Measurements from ENCODE around the gene COX19.
"Not testable (repeated sequence)": the region's sequence is repeated elsewhere in the genome, so short reads cannot be mapped to it uniquely, and the experiment has no call there.

Gene COX19

DNA sequence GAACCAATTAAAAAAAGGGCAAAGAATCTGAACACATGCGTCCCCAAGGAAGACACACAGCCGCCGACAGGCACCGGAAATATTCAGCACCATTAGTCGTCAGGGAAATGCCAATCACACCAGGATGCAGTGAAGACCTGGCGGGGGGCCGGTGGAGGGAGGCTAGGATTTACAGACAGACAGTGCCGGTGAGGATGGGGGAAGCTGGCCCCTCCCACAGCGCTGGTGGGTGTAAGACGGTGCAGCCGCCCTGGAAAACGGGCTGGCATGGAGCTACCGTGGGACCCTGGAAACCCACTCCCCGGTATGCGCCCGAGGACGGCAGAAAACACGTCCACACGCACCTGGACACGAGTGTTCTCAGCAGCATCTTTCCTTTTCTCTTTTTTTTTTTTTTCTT lies 16.1 kb downstream of the COX19 start:
- DNase-seq, result no peak

DNA sequence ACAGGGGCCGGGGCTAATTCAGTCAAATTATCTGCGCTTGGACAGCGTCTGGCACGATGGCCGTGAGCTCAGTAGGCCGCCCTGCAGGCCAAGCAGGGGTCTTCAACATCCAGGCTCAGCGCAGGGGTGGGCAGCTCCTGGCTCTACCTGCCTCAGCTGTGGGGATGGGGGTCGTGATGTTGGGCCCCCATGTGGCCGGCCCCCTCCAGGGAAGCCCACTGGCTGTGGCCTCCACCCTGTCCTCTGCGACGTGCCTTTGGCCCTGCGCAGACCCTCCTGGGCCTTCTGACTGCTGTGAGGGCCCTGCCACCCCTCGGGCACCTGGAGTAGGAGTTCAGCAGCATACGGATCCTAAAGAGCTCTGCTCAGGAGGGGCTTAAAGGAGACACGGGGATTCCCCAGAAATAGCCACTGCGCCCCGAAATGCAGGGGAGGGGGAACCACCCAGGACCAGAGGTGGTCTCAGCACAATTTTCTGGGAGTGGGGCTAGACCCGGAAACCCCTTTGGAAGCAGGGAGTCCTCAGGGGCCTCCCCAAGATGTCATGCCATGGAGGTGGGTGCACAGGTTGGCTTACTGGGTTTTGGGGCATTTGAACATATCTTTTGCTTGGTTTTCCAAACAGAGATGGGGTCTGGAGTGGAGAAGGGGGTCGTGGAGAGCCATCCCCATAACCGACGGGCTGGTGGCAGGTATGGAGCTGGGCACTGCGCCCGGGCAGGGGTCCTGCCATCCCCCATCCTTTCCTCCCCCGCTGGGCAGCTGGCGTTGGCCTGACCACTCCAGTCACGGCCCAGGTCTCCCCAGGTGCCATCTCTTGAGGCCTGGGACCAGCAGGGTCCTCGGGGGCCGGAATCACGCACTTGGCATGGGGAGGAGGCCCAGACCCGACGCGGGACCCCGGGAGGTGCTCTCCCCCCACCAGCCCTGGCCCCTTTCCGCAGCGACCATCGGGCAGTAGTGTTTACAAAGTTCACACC lies 16.8 kb downstream of the COX19 start:
- no peak for DNase-seq

DNA sequence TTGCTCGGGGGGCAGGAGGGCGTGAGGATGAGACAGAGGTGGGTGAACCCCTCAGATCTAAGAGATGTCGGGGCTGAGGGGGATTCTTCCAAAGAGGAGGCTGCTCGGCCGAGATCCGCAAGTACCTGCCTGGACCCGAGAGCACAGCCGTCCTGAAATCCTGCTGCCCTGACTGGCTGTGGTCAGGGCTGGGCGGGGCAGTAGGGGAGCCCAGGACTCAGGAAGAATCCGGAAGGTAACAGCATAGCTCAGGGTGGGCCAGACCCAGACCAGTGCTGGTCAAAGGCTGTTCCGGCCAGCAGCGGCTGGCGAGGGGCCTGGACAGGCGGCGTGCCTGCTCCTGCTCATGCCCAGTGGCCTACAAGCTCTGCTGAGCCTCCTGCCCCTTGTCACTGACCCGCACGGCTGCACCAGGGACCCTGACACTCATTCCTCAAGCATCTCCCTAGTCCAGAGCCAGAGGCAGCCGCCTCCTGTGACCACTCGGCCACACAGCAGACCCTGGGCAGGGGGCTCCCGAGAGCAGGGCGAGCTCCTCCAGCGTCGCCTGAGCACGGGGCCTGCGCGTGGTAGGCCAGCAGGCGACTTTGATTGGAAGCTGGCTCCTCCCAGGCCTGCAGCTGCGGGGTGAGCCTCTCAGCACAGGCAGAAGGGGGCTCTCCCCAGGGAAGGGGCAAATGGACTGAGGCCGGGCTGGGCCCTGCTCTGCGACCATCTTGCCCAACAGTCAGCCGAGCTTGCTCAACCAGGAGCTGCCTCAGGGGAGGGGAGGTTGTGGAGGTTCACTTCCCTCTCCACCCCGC lies 17.7 kb downstream of the COX19 start:
- peak; percentile 82 for DNase-seq

DNA sequence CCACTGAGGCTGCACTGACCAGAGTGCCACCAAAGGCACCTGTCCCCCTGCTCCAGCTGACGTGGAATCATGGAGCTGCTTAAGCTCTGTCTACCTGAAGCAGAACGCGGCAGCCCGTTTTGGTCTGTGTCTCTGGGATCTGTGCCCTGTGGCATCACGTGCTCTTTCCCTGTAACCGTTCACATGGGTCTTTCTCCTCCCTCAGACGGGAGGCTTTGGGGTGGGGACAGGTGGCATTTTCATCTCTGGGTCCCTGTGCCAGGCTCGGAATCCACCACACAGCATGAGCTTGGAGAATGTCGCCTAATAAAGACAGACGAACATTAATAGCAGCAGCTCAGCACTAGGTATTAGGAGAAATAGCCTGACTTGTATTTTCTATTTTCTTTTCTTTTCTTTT lies 19.3 kb downstream of the COX19 start:
- no peak for DNase-seq

DNA sequence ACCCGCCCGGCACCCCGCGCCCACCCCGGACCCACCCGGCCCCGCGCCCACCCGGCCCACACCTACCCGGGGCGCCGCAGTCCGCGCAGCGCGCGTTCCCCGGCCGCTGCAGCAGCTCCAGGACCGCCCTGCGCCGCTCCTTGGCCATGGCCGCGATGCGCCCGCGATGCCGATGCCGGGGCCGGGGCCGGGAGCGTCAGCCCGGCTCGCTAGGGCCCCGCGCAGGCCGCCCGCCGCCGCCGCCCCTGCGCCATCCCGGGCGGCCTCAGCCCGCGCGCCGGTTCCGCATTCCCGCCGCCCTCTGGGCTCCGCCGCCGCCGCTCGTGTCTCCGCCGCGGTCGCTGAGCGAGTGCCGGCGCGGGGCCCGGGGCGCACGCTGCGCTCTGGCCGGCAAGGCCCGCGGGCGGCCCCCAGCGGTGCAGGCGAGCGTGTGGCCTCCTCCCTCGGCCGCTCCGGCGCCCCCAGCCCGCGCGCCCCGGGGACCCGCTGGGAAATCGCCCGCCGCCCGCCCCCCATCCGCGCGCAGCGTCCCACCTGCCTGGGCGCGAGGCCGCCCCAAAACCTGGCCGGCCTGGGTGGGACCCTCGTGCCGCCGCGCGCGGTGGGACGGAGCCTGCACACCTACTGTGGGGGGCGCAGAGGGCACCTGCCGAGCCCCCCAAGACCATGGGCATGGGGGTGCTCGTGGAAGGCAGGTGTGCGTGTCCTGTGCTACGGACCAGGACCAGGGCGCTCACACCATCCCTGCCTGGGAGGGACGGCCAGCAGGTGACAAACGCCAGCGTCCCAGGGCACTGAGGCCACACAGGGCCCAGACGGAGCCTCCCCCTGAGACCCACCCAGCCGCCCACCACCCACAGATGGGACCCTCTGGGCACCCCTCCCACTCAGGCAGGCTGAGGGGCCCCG lies 20.8 kb downstream of the COX19 start, which contains the start of gene ADAP1:
TSS of gene ADAP1 (minus strand) at position 351 of the 909 bp plus-strand sequence. CDS start at position 148, 203 bp downstream.
- DNase-seq, result peak; percentile 78

DNA sequence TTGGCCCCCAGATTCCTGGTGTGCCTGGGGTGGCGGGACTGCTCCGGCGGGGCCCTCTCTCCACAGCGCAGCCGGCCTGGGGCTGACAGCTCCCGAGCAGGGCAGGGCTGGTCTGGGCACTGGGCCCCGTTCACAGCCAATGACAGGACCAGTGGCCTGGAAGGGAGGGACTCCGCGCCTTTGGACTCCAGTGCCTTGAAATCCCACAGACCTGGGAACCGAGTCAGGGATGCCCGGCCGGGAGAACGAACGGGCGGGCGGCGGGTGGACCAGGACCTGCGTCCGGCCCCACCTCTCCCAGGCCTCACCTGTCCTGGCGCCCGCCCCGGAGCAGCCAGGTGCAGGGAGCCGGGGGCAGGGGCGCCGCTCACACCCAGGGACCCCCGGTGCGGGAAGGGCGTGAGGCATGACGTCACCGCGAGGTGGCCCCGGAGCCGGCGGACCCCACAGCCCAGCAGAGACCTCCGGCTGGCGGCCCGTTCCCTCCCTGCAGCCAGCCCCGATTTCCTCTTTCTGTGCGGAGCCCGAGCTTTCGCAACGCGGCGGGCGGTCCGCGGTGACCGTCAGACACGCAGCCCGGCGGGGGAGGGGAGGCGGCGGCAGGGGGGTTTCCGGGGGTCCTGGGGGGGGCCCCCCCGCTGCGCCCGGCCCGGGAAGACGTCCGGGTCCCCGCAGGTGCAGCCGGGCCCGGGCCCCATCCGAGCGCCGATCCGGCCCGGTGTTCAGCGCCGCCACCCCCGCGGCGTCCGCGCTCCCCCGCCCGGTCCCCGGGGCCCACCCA lies 21.6 kb downstream of the COX19 start:
- peak; percentile 78 for DNase-seq

DNA sequence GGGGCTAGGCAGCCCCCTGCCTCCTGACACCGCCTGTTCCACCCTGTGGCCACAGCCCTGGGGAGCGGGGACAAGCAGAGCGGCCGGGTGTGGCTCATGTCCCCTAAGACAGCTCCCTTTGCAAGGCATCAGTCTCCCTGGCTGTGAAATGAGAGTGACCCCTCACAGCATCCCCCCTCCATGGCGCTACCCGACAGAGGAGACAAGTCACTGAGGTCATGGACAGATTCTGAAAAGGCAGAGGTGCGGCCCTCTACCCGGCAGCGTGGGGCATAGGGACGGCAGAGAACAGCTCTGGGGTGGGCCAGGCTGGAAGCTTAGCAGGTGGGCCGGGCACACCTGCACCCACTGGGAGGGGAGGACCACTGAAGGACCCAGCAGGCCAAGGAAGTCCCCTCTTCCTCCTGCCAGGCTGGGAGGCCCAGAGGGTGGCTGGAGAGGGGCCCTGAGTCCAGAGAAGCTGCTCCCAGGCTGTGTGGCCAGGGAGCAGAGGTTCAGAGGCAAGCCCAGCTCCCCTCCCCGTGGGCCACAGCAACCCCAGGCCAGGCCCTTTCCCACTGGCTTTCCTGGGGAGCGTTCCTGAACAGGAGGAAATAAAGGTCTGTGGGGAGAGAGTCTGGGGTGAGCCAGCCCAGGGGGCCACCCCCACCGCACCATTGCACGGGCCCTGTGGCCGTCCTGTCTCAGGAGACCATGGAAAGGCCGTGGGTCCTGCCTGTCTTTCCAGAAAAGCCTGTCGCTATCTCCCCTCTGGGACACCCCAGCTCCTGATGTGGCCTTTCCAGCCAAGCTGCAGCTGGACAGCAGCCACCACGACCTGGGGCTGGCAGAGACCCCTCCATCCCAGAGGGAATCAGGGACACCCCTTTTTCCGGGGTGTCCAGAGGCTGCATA lies 22.6 kb downstream of the COX19 start:
- DNase-seq, result no peak

DNA sequence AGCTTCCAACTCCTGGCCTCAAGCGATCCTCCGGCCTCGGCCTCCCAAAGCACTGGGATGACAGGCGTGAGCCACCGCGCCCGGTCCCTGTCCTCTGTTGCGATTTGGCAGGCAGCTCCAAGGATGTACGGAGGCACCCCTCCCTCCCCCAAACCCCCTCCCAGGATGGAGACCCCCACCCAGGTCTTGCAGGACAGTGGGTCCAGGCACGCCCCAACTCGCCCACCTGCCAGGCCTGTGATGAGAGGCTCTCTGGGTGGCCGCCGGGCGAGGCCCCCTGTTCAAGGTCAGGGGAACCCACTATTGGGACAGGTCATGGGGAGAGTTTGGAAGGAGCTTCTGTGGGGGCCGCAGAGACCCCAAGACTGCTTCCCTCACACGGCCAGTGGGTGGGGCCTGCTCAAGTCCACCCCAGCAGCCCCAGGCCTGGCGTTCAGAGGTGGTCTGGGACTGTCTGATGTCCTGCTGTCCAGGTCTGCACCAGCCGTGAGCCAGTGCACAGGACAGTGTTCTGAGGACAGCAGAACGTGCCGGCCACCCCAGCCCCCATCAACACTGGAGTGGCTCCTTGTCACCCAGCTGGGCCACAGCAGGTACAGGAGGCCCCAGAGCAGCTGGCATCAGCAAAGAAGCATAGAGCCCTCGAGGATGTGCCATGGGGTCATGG lies 23.3 kb downstream of the COX19 start:
- DNase-seq, result no peak

DNA sequence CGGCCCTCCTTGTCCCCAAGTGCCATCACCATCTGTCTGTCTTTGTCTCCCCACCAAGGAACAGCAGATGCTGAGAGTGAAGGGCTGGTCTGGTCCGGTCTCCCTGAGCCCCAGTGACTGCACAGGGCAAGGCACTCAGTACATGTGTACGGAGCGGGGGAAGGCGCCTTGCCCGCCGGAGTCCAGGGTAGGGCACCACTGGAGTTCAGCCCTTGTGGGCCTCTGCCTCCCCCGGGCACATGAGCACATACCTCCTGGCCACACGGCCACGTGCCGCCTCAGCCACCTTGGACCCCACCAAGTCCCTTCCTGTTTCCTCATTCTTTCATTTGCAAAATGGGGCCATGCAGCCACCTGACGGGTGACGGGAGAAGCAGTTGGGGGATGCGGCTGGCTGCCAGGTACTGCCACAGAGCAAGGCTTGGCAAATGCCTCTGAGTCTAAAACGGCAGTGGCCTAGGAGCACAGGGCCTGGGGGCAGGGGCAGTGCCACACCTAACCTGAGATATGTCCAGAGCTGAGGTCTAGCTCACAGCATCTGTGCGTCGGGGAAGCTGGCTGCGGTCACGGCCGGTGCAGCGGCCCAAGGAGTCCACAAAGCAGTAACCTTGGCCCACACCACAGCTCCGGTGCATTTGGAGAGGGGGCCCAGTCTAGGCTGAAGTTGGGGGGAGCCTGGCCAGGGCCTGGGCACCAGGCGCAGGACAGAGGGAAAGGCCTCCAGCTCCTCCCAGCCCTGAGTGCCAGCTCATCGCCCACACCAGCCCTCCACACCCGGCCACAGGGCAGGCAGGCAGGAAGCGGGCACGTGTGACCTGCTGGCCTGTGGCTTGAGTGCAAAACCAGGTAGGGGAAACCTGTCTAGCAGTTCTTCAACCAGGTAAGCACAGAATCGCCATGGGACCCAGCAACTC lies 26.1 kb downstream of the COX19 start:
- DNase-seq, result no peak

DNA sequence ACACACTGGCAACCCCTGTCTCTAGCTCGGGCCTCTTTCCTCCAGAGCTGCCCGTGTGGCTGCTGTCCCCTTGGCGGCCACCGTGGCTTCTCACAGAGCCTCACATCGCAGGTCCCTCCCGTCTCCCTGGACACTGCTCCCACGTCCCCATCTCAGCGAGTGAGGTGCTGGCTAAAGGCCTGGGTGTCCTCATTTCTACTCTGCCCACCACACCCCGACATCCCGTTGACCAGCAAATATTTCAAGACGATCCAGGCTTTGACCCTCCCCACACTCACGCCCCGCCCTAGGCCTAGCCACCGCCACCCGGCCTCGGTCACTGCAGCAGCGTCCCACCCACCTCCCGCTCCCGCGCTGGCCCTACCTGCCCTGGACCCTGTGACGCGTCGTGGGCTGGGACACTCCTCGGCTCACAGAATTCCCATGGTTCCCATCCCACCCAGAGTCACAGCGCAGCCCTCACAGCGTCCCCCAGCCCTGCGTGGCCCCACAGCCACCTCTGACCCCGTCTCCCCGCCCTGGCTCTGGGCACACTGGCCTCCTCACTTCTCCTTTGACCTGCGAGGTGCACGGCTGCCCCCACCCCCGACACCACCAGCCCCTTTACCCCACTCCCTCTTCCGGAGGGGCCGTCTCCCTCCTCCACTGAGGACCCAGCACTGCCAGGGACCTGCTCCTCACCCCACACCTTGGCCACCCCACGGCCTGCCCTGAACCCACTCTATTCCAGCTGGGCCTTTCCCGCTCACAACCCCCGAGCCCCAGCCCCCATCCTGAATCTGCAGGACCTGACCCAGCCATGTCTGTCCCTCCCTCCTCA lies 27.7 kb downstream of the COX19 start:
- no peak for DNase-seq

DNA sequence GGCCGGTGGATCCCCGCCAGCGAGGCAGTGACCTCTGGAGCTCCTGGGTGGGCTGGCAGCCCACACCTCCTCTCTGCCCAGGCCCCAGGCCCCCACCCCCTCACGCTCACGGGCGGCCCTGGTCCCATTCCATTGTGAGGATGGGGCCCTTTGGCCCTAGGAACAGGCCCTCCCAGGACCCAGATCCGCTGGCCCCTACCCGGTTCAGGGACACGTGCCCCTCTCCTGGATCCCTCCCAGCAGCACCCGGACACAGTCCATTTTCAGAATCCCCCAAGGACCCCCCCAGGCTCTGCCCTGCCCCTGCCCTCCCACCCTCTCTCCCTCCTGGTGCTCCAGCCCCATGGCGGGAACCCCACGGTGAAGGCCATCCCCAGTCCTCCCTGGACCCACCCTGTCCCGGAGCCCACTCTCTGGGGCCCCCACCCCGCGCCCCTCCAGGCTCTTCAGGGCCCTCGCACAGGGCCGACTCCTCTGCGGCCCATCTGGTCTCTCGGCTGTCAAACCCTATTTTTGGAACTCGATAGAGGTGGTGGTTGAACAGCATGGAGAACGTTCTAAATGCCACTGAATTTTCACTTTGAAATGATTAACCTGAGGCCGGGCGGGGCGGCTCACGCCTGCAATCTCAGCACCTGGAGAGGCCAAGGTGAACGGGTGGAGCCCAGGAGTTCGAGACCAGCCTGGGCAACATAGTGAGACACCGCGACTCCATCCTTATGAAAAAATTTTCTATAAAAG lies 28.9 kb downstream of the COX19 start:
- DNase-seq, result no peak

DNA sequence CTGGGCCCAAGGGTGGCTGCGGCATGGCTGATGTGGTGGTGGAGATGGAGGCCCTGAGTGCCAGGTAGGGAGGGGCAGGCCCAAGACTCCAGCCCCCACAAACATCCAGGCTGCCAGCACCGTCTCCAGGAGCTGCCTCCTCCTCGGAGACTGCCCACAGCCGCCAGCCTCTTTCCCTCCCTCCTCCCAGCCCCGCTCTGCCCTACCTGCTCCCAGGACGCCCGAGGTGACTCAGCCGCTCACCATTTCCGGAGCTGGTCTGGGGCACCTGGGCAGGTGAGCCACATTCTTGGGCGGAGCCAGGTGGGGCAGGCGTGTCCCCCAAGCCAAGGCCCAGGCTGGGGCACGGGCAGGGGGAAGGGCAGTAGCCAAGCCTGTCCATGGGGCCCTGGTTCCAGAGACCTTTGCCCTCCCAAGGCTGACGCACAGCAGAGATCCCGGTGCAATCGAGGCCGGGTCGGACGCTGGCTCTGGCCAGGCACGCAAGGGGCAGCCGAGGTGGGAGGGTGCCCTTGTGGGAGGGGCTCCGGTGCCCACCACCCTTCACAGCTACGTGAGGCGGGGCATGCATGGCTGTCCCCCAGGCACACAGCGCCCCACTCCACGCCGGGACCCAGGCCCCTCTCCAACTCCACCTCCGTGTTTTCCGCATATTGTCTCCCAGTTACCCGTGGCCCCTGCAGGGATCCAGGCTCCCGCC lies 29.6 kb downstream of the COX19 start:
- no peak for DNase-seq

DNA sequence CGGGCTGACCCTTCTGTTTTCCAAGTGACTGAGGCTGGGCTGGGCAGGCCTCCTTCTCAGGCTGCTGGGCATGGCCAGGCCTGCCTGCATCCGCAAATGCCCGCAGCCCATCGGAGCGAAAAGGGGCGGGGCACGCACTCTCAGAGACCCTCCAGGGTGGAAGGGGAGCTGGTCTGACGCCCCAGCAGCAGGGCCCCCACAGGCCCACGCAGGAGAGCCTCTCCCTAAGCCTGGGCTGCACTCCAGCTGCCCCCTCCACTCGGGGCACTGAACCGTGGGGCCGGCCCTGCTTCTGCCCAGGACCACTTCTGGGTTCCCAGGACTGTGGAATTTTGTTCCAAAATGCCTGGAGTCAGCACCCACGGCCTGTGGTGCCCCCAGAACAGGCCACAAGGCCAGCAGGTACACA lies 30.2 kb downstream of the COX19 start:
- no peak for DNase-seq

DNA sequence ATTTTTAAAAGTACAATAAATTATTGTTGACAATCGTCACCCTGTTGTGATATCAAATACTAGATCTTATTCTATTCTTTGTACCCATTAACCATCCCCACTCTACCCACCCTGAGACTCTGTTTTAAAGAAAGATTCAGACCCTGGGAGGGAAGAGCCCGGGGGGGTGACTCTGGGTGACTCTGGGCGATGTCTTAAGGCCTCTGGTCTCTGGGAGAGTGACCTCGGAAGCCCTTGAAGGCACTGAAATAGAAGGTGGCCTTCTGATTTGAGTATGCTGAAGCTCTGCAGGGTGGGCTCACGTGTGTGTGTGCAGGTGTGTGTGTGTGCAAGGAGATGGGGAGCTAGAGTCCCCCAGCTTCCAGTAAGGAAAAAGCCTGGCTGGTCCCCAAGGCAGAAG lies 30.6 kb downstream of the COX19 start:
- no peak for DNase-seq

DNA sequence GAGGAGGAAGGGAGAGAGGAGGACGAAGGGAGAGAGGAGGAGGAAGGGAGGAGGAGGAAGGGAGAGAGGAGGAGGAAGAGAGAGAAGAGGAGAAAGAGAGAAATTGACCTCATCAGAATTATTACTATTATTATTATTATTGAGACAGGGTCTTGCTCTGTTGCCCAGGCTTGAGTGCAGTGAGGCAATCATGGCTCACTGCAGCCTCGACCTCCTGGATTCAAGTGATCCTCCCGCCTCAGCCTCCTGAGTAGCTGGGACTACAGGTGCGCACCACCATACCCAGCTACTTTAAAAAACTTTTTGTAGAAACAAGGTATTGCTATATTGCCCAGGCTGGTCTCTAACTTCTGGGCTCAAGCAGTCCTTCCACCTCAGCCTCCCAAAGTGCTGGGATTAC lies 31.6 kb downstream of the COX19 start:
- not testable (repeated sequence) for DNase-seq

DNA sequence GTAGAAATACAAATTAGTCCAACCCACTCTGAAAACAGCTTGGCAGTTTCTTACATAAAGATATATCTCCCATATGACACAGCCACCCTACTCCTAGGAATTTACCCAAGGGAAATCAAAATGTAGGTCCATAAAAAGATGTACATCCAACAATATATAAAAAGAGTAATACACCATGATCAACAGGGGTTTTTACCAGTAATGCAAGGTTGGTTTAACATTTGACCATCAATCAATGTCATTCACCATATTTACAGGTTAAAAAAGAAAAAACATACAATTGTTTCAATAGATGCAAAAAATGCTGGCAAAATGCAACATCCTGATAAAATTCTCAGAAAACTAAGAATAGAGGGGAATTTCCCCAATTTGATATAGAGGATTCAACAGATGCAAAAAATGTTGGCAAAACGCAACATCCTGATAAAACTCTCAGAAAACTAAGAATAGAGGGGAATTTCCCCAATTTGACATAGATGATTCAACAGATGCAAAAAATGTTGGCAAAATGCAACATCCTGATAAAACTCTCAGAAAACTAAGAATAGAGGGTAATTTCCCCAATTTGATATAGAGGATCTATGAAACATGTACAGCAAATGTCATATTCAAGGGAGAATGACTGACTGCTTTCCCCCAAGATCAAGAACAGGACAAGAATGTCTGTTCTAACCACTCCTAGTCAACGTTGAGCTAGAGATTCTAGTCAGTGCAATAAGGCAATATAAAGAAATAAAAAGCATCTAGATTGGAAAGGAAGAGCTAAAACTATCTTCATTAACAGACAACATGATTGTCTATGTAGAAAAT lies 34.5 kb downstream of the COX19 start:
- peak; percentile 93 for DNase-seq
